Measurements from ENCODE around the gene ILF3.
"Not testable (repeated sequence)": the region's sequence is repeated elsewhere in the genome, so short reads cannot be mapped to it uniquely, and the experiment has no call there.

Gene ILF3

DNA sequence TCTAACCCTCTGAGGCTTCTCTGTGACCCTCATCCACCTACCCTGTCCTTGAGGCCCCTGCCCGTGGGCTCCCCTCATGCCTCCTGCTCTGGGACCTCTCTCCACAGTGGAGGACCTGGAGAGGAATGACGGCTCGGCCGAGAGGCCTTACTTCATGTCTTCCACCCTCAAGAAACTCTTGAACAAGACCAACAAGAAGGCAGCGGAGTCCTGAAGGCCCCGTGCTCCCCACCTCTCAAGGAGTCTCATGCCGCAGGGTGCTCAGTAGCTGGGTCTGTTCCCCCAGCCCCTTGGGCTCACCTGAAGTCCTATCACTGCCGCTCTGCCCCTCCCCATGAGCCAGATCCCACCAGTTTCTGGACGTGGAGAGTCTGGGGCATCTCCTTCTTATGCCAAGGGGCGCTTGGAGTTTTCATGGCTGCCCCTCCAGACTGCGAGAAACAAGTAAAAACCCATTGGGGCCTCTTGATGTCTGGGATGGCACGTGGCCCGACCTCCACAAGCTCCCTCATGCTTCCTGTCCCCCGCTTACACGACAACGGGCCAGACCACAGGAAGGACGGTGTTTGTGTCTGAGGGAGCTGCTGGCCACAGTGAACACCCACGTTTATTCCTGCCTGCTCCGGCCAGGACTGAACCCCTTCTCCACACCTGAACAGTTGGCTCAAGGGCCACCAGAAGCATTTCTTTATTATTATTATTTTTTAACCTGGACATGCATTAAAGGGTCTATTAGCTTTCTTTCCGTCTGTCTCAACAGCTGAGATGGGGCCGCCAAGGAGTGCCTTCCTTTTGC is 10.8 kb upstream of the ILF3 start:
- no peak for DNase-seq

DNA sequence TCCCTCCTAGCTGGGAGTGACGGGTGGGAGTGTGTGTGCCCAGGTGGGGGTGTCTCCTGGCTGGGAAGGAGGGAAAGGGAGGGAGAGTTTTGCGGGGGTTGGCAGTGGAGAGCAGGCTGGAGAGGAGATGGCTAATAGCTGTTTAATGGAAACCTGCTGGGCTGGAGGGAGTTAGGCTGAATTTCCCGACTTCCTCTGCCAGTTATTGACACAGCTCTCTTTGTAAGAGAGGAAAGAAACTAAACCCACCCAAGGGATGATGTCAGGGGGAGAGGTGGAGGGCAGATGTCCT is 10.2 kb upstream of the ILF3 start:
- no peak for DNase-seq

GRCh38 chr19:10644260-10645007 is 9.7 kb upstream of the ILF3 start:
- peak; percentile 85 to 87 for DNase-seq

GRCh38 chr19:10646456-10647159 is 7.5 kb upstream of the ILF3 start:
- DNase-seq, result no peak

GRCh38 chr19:10648360-10648759 is 5.8 kb upstream of the ILF3 start:
- DNase-seq, result no peak

DNA sequence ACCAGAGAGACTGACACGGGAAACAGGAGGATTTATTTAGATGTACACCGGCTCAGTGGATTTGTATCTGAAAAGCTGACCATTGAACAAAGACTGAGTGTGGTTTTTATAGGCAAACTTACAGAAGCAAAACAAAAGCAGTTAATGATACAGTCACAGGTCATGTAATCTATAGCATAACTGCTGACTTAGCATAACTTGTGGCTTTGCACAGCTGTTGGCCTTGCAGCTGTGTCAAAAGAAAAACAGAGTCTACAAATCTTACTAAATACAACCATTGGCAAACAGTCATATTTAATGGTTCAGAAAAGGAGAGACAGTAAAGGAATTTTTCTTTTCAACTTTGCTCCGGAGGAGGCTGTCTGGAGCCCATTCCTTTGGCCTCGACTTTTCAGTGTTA is 2.3 kb upstream of the ILF3 start:
- no peak for DNase-seq

- DNase-seq, result no peak
These were observed 739 bp upstream of the ILF3 start for GRCh38 chr19:10653482-10653731.

DNA sequence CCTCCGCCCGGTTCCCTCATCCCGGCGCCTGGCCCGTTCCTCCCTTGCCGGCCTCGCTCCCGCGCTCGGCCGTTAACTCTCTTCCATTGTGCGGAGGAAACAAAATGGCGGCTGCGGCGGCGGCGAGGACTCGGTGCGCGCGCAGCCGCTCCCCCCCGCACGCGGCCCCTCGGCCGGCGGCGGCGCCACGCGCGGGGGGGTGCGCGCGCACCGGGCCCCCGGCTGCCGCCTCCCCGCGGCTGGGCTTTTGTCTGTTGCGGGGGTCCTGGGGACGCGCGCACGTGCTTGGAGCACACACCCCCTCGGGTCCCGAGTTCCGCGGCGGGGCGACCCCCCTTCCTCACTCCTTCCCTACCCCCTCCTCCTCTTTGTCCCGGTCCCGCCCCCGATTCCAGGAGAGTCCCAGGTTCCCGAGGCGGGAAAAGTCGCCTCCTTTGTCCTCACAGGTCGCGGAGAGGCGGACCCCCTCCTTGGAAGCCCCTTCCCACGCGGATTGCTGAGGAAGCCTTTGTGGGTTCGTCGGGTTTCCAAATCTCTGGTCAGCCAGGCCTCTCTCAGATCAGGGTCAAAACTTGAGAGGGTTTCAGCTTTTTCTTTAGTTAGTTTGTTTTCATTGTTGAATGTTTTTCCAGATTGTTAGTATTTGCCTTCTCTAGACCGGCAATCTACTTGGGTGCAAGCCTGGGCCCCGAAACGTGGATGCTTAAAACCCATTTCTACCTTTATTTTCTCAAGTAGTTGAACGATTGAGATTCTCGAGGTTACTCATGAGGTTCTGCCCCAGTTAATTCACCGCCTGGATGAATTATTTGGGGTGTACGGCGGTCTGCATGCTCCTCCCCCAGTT is 687 bp downstream of the ILF3 start:
- peak; percentile 28 to 52 for DNase-seq

GRCh38 chr19:10655457-10656312 is 1.5 kb downstream of the ILF3 start:
- peak; percentile 37 to 39 for DNase-seq

GRCh38 chr19:10660346-10660745 is 6.2 kb downstream of the ILF3 start:
- no peak for DNase-seq

GRCh38 chr19:10661946-10662345 is 7.8 kb downstream of the ILF3 start:
- no peak for DNase-seq

DNA sequence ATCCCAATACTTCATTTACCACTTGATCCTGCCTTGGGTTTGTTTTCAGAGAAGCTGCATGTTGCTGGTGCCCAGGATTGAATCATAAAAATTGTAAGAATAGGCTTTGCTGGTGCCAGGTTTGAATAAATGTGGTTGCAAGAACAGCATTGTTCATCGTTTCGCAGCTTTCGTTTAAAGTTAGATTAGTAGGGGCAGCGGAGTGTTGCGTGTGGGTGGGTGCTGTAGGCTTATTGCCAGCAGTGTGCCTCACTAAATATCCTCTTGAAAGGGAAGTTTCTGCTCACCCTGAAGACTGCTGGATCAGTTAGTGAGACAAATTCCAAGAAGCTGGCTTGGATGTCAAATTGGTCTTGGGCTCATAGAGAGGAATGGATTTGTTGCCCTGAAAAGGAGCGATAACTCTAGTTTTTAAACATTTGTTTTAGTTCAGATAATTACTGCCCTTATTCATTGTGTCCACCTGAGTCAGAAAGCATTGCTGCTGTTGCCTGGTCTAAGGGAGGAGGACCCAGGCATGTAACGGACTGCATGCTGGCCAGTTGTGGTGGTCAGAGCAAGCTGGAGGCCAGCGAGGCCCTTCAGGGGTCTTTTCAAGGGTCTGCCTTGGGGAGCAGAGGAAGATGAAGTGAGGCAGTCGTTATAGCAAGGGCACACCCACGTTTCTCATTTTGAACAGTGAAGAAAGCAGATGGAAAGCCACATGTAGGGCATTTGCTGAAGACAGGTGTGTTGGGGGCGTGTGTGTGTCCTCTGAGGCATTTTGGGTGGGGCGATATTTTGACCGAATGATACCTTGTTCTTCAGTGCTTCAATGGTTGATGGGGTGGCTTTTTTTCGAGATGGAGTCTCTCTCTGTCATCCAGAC is 8.5 kb downstream of the ILF3 start:
- peak; percentile 57 to 66 for DNase-seq

DNA sequence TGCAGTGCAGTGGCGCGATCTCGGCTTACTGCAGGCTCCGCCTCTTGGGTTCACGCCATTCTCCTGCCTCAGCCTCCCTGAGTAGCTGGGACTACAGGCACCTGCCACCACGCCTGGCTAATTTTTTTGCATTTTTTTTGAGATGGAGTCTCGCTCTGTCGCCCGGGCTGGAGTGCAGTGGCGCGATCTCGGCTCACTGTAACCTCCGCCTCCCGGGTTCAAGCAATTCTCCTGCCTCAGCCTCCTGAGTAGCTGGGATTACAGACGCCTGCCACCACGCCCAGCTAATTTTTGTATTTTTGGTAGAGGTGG is 9.1 kb downstream of the ILF3 start:
- not testable (repeated sequence) for DNase-seq

DNA sequence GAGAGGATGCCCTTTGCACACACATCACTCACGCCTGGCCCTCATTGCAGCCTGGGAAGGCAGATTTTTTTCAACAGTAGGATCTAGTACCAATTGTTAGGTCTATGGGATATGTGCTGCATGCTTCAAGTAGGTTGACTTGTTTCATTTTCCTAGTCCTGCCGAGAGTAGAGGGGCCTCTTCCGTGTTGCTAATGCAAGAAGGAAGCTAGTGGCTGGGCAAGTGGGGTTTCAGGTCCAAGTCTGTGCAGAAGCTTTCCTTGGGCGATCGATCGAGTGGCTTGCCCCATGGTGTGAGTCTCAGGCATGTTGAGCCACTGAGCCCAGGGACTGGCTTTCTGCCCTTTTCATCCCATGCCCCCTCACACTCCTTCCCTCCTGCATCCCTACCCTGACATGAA is 13.7 kb downstream of the ILF3 start:
- no peak for DNase-seq

- no peak for DNase-seq
These were observed 15.1 kb downstream of the ILF3 start for GRCh38 chr19:10669246-10669645.

- DNase-seq, result no peak
These were observed 16.0 kb downstream of the ILF3 start for GRCh38 chr19:10670182-10670581.

GRCh38 chr19:10670876-10671804 is 17.0 kb downstream of the ILF3 start:
- DNase-seq, result no peak

DNA sequence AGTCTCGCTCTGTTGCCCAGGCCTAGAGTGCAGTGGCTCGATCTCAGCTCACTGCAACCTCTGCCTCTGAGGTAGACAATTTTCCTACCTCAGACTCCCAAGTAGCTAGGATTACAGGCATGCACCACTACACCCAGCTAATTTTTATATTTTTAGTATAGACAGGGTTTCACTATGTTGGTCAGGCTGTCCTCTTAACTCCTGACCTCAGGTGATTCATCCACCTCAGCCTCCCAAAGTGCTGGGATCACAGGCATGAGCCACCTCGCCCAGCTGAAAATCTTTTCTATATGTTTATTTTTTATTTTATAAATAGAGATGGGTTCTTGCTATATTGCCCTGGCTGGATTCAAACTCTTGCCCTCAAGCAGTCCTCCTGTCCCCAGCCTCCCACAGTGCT is 17.8 kb downstream of the ILF3 start:
- not testable (repeated sequence) for DNase-seq

- not testable (repeated sequence) for DNase-seq
These were observed 21.1 kb downstream of the ILF3 start for GRCh38 chr19:10675214-10675613.

GRCh38 chr19:10677751-10678150 is 23.6 kb downstream of the ILF3 start:
- DNase-seq, result no peak

Data from activated T-cell treated with anti-CD3 and anti-CD28 coated beads, Interleukin-2, amount 50 U/mL, for 48 hours (primary cell).